ENCODE data around the gene PDGFD. TPM values are rescaled to one million over a fixed set of nuclear protein-coding genes. Genes with fewer than 3 reads are reported as not detected.

Gene PDGFD
- 13.1 TPM for total RNA-seq

GRCh38 chr11:104164028-104164520, at the start of gene PDGFD:
TSS of gene PDGFD (minus strand) at chr11:104164147.

DNA sequence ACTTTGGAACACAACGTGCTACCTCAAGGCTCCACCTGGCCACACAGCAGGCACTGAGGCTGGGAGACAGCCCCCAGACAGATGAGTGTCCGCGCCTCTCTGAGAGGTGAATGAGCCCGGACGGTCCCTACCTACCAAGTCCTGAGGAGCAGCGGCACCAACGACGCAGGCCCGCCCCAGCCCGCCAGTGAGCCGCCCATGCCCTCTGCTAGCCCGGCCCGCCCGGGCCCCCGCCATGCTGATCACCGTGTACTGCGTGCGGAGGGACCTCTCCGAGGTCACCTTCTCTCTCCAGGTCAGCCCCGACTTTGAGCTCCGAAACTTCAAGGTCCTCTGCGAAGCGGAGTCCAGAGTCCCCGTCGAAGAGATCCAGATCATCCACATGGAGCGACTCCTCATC, 127.4 kb downstream of the PDGFD start, which contains the start of gene DDI1:
Gene DDI1 (plus strand): TSS at position 53 of the 400 bp plus-strand sequence. CDS start 183 bp downstream, at position 236.

Other genes with a start within 250 kb of the PDGFD start
- not detected for gene DDI1, start 127.5 kb downstream of the PDGFD start, total RNA-seq

All from parietal lobe (tissue), 1 donor.